NCI-H2029 treated with DMSO at 0.1 percent for 48 hours (cell line): ENCODE measurements around the gene FHL1.
"Not testable (repeated sequence)": the region's sequence is repeated elsewhere in the genome, so short reads cannot be mapped to it uniquely, and the experiment has no call there.

Source experiments
- DNase-seq: peaks from one replicate; lab custom pipeline; 2025; lab: John Stamatoyannopoulos, UW

FHL1 gene

DNA sequence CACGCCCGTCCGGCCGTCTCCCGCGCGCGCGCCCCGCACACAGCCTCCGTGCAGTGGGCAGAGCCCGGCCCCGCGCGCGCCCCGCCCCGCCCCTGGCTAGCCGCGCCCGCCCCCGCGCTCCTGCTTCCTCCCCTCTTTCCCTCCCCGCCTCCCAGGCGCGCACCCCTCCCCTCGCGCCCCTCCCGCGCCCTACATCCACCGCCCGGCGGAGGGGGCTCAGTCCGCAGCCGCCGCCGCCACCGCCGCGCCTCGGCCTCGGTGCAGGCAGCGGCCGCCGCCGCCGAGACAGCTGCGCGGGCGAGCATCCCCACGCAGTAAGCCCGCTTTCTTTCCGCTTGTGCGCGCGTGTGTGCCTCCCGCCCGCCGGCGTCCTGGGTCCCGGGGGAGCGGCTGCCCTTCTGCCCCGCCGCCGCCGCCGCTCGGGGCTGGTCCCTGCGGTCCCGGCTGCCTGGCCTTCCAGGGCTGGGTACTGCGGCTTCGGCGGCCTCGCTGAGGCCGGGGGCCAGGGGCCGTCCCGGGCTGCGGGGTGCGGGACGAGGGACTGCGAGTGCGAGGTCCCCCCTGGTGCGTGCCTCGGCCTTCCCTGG is at the start of gene FHL1:
TSS of gene FHL1 (plus strand) at position 219 of the 587 bp plus-strand sequence.
- no peak for DNase-seq

DNA sequence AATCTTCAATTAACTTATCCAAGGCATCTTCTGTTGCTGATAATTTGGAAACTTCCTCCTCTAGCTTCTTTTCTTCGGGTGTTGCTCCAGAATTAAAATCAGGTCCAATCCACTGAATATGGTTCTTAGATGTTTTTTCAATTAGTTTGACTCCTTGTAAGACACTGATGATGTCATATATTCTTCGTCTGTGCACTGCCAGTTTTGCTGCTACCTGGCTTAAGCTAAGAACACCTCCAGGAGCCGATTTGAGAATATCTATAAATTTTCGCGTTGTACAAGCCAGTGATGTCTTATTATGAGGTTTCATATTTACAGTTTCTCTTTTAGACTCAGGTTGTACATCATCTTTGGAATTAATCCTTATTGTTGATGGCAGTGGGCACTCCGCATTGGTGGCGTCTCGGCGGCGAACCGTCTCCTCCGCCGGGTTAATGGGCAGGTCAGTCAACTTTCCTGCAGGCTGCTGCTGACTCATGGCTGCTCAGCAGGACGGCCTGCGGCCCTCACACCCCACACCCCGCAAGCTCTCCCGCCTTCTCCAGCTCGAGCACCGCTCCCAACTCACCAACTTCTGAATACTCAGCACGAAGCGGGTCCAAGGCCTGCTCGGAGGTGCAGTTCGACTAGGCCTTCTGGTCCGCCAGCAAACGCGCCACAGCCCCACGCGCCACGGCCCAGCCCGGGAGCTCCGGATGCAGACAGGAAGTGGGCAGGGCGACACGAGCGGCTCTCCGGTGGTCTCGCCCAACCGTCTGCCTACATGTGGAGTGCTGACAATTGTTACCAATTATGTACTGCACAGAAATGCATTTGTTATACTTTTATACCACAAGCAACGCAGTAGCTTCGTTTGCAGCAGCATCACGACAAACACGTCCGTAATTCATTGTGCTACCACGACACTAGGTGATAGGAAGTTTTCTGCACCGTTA is 49.2 kb upstream of the FHL1 start:
- DNase-seq: no peak

DNA sequence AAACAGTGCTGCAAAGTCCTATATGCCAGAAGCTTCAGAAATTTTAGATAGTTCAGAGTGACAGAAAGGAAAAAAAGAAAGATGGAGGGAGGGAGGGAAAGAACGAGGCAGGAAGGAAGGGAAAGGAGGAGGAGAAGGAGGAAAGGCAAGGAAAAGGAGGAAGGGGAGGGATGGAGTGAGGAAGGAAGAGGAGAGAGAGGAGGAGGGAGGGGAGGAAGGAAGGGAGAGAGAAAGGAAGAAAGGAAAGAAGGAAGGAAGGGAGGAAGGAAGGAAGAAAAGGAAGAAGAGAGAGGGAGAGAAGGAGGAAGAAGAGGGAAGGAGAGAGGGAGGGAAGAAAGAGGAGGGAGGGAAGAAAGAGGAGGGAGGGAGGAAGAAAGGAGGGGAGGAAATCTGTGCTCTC is 42.4 kb upstream of the FHL1 start:
- no peak for DNase-seq

DNA sequence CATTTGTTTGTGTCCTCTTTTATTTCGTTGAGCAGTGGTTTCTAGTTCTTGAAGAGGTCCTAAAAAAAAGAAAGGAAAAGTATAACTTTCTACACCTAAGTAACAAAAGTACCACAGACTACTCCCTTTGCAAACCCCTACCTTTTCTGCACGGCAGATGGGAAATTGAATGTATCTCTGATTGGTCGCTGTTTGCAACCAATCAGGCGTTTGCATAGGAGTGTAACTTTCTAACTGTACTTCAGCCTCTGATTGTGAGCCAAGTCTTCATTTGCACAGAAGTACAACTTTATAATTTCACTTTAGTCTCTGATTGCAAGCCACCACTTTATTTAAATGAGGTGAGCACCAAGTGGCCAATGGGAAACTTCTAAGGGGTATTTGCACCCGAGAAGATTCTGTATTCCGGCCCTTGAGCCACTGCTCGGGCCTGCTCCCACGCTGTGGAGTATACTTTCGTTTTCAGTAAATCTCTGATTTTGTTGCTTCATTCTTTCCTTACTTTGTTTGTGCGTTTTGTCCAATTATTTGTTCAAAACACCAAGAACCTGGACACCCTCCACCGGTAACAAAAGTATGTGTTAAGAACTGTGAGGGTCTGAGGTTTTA is 40.3 kb upstream of the FHL1 start:
- no peak for DNase-seq

DNA sequence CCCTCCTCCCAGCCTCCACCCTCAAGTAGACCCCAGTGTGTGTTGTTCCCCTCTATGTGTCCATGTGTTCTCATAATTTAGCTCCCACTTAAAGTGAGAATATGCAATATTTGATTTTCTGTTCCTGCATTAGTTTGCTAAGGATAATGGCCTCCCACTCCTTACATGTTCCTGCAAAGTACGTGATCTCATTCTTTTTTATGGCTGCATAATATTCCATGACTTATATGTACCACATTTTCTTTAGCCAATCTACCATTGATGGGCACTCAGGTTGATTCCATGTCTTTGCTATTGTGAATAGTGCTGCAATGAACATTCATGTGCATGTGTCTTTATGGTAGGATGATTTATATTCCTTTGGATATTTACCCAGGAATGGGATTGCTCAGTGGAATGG is 38.4 kb upstream of the FHL1 start:
- DNase-seq: not testable (repeated sequence)

DNA sequence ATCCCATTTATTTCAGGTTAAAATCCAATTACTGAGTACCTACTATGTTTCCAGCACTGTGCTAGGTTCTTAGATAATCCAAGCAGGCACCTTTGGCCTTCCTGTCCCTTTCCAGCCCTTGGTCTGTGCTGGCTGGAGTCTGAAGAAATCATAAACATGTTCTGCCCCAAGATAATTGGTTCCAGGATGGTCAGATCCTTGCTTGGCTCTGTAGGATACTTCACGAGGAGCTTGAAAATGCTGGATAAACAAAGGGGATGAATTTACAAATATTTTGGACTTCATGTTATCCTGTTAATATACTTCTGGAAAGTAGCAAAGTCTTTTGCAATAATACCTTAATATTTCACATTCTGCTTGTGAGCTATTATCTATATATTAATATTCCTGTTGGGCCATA is 35.0 kb upstream of the FHL1 start:
- DNase-seq: no peak

DNA sequence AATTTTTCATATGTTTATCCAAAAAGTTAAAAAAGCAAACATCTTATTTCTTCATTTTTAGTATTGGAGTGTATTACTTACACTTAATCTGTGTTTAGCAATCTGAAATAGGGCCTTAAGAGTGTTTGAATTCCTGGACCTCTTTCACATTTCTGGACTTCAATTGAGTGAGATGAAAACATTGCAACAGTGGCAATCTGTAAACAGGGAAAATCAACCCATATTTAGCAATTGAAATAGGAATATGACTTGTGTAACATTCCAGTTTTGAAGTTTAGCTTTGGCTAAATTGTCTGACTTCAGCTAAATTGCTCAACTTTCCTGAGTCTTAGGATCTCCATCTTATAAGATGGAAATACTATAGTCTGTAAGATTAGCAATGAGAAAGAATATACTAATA is 34.6 kb upstream of the FHL1 start:
- DNase-seq: no peak

DNA sequence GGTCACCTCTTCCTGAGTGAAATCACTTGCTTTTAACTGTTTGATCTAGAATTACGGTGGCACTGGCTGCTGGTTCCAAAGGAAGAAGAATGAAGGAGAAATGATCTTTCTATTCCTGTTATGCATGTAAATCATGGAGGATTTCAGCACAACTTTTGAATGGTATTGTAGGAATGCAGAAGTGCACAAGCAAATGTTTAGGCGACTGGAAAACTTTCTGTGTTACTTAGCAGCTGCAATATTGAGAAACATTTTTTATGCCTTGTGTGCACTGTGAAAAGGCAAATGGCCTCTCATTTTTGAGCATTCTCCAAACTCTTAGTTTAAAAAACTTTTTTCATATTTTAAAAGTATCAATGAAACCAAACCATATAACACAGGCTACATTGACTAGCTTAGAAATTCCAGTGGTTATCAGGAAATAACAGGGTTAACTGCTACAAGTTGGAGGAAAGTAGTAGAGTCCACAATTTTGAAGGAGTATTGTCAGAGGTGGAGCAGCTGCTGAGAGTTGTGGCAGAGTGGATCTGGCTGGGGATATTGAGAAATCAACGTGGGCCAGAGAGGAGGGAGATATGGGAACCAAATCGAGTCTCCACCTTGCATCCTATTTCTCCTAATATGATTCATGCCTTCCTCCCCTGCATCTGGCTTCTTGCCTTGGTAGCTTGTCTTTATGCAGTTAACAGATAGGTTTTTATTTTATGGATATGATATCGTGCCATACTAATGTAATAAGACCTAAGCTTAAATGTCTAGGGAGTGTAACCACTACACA is 32.0 kb upstream of the FHL1 start:
- no peak for DNase-seq

DNA sequence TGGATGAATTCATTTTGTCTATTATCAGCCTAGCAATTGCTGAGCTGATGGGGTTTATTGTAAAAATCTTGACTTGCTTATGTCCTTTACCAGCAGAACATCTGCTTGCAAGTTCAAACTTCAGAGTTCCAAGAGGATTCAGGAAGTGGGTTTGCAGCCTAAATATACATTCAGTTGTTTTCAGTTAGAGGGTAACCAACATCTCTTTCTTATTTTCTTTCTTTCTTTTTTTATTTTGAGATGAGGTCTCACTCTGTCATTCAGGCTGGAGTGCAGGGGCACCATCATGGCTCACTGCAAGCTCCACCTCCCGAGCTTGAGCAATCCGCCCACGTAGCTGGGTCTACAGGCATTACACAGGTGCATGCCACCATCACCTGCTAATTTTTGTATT is 31.4 kb upstream of the FHL1 start:
- DNase-seq: no peak

DNA sequence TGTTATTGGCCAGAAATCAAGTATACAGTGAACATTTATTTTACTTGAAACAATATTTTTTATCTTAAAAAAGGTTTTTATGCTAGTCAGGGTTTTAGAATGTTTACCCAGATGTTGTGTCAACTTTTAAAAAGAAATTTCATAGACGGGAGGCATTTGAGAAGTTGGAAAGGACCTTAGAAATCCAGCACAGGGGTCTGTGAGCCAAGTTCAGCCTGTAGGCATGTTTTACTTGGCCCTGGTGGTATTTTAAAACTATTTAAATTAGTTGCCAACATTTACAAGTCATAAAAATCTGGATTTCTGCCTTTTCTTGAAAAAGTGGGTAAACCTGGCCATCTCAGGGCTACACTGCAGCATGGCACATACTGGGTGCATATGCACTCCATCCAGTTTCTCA is 25.5 kb upstream of the FHL1 start:
- DNase-seq: no peak

DNA sequence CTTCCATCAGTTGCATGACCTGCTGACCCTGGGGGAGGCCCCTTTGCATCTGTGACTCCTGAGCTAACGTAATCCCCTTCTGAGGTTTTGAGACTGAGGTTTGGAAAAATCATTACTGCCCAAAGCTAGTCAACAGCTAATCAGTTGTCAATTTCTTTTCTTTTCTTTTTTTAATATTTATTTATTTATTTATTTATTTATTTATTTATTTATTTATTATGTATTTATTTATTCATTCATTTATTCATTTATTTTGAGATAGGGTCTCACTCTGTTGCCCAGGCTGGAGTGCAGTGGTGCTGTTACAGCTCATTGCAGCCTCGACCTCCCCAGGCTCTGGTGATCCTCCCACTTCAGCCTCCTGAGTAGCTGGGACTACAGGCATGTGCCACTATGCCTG is 25.1 kb upstream of the FHL1 start:
- DNase-seq: no peak

DNA sequence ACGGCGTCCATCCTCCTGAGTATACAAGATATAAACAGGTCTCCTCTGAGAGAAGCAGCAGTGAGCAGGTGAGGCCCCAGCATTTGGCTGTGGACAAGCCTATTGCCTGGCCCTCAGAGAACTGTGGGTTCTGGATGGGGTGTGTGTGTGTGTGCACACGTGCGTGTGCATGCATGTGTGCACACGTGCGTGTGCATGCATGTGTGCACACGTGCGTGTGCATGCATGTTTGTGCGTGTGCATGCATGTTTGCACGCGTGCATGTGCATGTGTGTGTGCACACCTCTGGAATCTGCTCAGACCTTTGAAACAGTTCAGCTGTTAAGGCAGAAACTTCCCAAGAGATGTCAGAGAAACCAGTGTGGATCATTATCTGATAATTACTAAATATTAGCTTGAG is 22.2 kb upstream of the FHL1 start:
- no peak for DNase-seq

DNA sequence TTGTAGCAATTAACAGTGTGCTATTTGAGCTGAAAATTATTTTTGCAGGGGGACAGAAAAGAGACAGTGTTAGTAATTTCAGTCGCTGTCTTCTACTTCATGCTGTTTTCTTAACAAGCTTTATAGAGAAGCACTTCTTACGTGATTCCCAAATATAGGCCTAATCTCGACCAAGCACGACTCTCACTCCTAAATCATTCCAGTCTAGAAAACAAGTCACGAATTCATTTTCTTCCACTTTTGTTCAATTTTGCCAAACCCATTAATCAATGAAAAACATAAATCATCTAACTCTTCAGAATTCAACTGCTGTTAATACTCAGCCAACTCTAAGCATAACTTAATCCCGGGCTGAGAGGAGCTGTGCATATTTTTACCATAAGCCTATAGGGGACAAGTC is 21.0 kb upstream of the FHL1 start:
- DNase-seq: no peak

DNA sequence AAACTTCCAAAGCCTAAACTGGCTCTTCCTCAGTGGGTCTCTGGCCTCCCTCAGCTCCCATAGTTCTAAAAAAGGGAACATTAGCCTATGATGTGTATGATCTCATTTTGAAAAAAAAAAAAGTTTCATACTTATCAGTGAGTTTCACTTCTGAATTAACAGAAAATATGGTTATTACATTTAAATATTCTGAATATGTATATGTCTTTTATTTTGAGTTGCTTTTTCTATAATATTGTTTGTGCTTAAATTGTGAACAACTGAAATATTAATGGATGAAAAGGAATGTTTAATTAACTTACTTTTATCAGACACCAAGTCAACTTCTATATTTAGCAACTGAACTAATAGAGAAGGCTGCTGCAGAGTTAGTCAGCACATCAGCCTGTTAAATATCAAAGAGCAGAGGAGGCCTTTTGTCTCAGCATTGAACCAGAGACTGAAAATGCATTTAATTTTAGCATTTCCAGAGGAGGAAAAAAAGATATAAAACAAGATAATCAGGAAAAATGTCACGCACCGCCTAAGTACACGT is 20.4 kb upstream of the FHL1 start:
- no peak for DNase-seq

DNA sequence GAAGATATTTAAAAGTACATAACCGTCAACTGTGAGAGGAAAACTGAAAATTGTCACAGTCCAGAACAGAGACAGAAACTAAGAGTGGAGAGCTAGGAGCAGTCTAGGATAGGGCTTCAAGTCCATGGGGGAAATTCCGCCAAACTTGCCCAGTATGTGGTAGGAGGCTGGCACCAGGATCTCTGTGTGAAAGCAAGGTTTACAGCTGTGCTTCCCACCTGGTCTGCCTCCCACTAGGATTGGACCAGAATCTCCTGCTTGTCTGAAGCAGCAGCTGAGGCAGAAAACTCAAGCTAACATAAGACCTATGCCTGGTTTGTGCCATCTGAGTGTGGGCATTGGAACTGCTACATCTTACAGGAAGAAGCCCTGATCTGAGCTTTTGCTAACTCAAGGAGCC is 18.6 kb upstream of the FHL1 start:
- no peak for DNase-seq

DNA sequence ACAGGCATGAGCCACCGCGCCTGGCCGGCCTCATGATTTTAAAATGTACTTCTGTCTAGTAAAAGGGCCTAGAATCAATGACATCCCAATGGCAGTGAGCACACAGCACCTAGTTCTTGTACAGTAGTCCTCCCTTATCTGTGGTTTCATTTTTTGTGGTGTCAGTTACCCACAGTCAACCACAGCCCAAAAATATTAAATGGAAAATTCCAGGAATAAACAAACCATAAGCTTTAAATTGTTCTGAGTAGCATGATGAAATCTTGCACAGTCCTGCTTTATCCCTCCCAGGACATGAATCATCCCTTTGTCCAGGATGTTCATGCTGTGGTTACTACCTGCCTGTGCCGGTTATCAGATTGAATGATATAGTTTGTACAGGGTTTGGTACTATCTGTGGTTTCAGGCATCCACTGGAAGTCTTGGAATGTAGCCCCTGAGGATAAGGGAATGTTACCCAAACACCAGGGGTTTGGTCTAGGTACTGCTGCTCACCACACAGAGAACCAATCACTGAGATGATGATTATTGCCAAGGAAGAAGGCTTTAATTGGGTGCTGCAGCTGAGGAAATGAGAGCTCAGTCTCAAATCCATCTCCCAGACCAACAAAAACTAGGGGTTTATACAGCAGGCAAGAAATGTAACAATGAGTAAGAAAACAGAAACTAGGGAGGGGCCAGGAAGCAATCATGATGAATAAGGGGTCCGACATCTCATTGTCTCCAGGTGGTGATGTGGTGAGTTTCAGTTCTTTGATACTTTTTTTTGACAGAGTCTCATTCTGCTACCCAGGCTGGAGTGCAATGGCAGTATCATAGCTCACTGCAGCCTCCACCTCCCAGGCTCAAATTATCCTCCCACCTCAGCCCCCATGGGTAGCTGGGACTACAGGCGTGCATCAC is 16.2 kb upstream of the FHL1 start:
- no peak for DNase-seq

DNA sequence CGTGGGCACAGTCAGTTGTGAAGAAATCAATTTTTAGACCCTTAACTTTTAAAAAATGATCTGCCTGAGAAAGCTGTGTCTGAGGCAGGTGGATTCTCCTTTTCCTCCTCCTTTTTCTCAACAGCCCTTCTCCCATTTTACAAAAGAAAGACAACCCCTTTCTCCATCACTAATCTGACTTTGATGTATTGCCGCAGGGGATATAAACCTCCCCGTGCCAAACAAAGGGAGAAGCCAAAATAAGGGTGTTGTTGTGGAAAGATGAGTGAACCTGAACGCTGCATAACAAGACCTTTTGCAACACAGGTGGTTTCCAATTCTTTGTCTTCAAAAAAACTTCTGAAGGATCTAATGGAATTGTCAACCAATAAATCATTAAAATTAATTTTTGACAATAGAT is 8.4 kb upstream of the FHL1 start:
- DNase-seq: no peak

DNA sequence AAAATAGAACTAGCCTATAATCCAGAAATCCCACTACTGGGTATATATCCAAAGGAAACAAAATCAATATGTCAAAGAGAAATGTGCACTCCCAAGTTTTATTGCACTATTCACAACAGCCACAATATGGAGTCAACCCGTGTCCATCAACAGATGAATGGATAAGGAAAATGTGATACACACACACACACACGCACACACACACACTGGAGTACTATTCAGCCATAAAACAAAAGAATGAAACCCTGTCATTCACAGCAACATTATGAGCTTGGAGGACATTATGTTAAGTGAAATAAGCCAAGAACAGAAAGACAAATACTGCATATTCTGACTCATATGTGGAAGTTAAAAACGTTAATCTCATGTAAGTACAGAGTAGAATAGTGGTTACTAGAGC is 5.8 kb upstream of the FHL1 start:
- DNase-seq: no peak

DNA sequence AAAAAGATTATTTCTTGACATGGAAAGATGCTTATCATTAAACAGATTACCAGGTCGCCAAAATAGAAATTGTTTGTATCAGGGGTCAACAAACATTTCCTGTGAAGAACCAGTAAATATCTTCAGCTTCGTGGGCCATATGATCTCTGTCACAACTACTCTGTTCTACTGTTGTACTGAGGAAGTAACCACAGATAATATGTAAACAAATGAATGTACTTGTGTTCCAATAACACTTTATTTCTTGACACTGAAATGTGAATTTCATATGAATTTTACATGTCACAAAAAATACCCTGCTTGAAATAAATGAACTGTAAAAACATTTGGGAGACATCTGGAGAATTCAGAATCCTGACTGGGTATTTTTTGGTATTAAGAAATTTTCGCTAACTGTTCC is 4.7 kb upstream of the FHL1 start:
- no peak for DNase-seq

DNA sequence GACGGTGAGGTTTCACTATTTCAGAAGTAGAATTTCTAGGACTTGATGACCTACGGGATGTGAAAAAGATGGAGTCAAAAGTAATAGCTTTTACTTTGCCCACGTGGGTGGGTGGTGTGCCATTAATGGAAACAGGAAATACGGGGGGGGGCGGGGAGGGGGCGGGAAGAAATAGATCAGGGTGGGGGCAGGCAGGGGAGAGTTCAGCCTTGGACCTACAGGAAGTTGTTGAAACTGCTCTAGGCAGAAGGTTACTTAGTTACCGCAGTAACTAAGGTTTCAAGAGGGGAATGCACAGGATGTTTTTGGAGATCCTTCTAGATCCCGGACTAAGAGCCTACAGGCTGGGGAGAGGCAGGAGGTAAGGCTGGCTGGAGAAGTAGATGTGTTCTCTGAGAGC is 3.6 kb upstream of the FHL1 start:
- no peak for DNase-seq

DNA sequence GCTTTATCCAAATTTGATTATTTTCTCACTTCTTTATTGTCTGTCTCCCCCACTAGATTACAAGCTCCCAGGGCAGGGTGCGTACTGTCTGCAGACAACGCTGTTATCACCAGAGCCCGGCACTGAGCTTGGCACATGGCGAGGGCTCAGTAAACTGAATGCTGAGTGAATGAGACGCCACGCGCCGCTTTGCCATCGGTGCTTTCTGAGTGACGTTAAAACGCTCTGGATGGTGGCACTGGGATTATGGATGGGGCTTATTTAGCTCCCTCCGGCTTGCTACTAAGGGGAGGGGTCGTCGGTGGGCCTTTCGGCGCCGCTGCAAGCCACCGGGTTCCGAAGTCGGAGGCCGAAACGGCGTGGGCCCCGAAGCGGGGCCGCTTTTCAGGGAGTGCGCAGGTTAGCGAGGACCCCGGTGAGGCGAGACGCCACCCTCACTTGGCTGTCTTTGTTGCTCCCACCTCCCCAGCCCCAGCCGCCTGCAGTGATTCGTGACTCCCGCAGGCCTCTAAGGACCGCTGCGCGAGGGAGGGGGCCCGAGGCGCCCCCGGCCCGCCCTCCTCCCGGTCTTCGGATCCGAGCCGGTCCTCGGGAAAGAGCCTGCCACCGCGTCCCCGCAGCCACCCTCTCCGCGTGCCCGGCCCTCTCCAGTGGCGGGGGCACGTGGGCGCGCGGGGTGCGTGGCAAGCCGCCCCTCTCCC is 569 bp upstream of the FHL1 start:
- DNase-seq: no peak
